ENCODE data around the gene ENTR1. TPM values are rescaled to one million over a fixed set of nuclear protein-coding genes. Genes with fewer than 3 reads are reported as not detected.
"Not testable (repeated sequence)": the region's sequence is repeated elsewhere in the genome, so short reads cannot be mapped to it uniquely, and the experiment has no call there.

ENTR1 gene
- total RNA-seq, 1 experiment from 2014 or later, result 36.5 TPM

DNA sequence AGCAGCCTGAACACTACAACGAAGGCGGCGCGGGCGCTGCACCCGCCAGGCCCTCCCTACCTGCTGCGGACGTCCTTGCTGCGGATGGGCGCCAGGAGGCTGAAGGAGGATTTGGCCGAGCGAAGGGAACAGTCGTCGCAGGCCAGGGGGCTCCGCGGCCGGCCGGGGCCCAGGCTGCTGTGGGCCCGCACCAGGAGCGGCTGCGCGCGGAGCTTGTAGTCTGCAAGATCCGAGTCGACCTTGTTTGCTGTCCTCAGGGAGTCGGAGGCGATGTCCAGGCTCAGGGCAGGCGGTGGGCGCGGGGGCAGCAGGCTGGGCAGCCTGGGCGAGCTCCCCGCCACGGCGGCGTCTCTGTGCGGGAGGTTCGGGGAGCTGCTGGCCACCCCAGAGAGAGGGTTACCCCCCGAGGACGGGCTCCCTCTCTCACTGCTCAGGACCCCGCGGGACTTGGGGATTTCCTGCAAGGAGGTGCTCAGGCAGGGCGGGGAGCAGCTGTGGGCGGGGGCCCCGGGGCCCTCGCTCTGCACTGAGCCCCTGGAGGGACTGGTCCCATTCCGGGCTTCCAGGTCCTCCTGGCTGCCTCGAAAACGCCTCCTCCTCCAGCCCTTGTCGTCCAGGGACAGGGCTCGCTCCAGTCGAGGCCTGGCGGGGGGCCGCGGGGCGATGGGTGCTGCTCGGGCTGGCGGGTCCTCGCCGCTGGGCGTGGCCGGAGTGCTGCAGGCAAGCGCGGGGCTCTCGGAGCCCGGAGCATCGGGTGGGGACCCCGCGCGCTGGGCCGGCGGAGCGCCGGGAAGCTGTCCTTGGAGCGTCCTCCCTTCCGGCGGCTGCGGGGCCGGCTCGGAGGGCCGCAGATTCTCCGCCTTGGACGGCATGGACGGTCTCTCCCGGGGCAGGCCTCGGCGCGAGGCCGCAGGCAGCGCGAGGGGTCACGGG lies 28.4 kb upstream of the ENTR1 start:
- DNase-seq (ENCODE audit: low spot score), result no peak

- no peak for DNase-seq (ENCODE audit: low spot score)
Observed at GRCh38 chr9:136437839-136438547, 27.6 kb upstream of the ENTR1 start.

- no peak for DNase-seq (ENCODE audit: low spot score)
Observed at GRCh38 chr9:136437430-136437829, 27.0 kb upstream of the ENTR1 start.

DNA sequence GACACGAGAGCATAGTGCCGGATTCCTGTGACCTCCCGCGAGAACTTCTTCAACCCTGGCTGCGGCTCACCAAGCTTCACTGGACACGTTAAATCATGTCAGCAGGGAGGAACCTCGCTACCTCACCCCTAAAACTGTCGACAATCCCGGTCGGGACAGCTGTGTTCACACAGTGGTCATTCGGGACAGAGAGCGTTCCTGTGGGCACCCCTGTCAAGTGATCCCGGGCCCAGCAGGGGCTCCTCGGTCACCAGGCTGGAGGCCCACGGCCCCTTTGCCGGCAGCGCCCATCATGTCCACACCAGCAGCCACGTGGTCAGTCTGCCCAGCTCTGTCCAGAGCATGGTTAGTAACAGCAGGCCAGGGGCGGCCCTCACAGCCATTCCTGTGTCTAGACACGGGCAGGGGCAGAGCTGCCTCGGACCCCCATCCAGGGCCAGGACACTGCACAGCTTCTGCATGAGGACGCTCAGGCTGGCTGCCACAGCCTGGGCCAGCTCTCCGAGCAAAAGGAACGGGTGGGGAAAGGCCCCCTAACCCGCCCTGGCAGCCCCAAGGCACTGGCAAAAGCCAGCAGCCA lies 25.7 kb upstream of the ENTR1 start:
- no peak for DNase-seq (ENCODE audit: low spot score)

DNA sequence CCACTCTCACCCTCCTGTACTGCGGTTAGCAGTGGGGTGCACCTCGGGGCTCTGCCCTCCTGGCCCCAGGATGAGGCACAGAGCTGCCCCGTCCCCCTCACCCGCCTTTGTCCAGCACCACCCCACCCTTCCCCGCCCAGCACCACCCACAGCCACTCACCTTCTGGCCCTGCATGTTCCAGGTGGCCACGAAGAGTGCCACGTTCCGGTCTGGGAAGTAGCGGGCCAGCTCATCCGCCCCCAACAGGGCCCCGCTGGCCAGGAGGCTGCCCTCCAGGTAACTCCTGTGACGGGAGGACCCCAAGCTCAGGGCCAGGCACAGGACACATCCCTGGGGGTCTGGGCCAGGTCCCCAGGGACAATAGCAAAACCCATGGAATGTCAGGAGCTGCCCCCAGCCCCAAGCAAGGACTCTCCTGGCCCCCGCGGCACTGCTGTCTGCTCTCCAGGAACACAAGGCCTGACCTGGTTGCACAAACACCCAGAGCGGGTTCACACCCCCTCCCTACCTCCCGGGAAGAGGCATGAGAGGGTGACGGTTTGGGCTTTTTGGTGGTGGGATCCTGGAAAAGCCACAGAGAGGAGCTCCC lies 24.3 kb upstream of the ENTR1 start:
- DNase-seq (ENCODE audit: low spot score), result no peak

DNA sequence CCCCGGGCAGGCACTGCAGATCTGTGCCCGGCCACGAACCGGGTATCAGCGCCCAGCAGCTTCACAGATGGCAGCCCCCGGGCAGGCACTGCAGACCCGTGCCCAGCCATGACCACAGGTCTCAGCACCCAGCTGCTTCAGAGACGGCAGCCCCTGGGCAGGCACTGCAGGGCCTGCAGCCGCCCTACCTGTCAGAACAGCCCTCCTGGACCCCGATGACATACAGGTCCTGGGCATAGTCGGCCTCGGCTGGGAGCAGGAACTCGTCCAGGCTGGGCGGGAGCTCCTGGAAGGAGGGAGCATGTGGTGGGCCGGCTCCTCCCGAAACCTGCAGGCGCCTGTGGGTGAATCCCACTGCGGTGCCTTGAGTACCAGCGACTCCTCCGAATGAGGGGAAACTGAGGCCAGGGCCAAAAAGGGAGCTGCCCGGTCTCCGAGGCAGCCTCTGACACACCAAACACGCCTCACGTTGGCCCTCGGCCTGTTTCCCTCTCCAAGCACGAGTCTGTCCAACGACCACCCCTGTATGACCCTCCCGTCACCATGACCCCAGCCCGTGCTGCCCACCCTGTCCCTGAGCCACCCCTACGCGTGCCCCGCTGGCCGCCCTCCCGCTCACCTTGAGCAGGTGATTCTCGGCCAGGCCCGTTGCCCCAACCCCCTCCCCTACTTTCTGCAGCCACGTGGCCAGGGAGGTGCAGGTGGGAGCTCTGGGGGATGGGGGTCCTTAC lies 23.6 kb upstream of the ENTR1 start:
- DNase-seq (ENCODE audit: low spot score), result no peak

- DNase-seq (ENCODE audit: low spot score), result no peak
Observed at GRCh38 chr9:136433043-136433715, 22.8 kb upstream of the ENTR1 start.

DNA sequence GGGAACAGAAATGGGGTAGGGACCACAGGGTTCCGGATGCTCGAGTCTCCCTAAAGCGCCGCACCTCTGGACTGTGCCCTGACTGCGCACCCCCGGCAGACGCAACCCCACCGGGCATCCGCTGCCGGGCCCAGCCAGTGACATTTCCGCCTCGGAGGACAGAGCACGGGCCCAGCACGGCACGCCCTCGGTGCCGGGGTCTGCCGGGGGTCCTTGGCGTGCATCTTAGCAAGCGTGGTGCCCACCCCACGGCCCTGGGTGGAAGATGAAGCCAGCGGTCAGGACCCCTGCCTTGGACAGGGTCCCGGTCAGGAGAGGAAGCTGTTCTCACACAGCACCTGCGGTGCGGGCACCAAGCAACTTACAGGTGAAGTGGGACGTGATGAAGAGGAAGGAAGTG lies 22.2 kb upstream of the ENTR1 start:
- DNase-seq (ENCODE audit: low spot score), result no peak

DNA sequence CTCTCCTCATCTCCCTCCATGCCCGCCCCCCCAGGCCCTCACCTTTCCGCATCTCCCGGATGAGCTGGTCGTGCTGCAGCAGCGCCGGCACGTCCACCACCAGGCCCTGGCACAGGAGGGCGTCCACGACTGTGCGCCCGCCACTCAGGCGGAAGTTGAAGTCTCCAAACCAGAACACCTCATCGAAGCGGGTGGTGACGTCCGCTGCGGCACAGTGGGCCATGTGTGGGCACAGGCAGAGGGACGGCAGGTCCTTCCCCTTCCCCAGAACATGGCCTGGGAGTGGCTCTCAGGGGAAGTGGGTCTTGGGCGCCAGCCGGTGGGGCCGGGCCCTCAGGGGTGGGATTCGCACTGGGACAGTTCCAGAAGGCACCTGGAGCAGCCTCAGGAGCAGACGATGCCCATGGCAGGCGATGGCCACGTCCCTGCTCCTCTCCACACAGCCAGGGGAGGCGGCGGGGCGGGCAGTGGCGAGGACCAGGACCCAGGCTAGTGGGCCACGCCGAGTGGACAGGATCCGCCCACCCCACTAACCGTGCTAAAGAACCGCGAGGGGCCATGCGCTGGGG lies 21.5 kb upstream of the ENTR1 start:
- DNase-seq (ENCODE audit: low spot score), result no peak

DNA sequence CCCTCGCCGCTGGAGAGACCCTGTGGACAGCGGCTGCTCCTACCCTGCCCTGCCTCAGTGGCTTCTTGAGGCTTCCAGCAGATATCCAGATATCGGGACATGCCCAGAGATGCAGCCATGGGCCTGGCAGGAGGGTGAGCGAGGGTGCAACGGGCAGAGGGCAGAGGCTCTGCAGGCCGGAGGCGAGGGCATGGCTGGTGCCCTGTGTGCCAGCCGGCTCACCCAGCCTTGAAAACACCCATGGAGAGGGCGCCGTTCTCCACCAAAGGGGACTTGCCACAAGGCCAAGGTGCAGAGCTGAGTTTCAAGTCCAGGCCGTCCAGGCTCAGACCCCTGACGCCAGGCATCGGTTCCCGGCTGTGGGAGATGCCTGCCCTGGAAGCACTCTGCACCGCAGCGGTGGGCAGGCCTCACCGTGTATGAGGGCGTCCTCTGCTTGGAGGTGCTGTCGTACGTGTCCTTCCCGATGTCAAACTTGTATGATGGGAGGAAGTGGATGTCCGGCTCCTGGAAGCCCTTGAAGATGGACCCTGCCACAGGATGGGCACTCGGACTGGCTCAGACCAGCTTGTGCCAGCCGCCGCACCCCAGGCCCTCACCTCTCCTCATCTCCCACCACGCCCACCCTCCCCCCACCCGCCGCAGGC lies 20.3 kb upstream of the ENTR1 start:
- DNase-seq (ENCODE audit: low spot score), result no peak

DNA sequence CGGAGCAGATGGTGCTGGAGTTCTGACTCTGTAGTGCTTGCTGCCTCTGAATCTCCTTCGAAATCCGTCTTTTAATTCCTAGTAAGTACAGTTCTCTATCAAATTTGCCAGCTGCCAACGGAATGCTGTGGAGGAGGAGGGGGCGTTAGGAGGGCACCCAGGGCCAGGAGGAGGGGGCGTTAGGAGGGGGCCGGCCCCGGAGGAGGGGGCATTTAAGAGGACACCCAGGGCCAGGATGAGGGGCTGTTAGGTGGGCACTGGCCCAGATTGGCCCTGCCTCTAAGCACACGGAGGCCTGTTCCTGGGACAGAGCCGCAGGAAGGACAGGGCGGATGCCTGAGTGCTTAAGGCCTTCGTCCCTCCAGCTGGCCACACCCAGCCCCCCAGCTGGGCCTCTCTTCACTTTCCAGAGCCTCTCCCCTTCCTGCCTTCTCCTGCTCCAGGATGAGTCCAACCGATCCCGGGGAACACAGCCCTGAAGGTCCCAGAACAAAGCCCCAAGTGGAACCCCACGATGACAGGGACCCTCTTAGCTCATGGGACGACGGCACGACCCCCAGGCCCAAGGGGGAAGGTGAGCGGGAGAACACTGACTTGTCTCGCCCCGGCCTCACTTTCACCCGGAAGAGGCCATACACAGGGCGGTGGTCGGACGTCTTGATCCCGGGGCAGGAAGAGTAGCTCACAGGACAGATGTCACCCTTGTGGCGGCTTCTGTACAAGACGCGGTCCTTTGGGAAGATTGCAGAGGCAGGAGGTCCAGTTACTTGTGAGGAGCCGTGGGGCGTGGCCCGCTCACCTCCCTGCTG lies 19.5 kb upstream of the ENTR1 start:
- DNase-seq (ENCODE audit: low spot score), result no peak

GRCh38 chr9:136429075-136429628 lies 18.7 kb upstream of the ENTR1 start:
- no peak for DNase-seq (ENCODE audit: low spot score)

DNA sequence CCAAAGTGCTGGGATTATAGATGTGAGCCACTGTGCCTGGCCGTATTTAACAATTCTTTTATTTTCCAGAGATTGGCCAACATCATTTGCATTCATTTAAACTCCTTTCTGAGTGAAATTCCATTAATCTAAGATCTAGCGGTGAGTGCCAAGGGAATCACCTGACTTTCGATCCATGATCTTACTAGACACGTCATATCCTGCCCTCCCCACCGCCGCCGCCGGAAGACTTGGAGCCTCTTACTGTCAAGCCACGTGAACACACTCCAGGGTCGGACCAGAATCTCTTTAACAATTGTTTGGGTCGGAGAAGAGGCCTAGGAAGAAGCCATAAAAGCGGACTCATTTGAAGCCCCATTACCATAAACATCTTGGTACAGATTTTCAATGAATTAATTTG lies 16.4 kb upstream of the ENTR1 start:
- no peak for DNase-seq (ENCODE audit: low spot score)

DNA sequence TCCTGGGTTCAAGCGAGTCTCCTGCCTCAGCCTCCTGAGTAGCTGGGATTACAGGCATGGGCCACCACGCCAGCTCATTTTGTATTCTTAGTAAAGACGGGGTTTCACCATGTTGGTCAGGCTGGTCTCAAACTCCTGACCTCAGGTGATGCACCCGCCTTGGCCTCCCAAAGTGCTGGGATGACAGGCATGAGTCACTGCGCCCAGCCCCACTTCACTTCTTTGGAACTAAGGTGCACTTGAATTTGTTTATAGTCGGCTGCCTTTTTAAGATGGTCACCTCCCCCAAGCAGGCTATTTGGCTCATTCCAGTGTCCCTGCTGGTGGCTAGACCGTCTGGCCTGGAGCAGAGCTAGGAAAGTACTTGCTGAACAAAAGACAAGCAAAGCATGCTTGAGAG lies 15.0 kb upstream of the ENTR1 start:
- DNase-seq (ENCODE audit: low spot score), result not testable (repeated sequence)

DNA sequence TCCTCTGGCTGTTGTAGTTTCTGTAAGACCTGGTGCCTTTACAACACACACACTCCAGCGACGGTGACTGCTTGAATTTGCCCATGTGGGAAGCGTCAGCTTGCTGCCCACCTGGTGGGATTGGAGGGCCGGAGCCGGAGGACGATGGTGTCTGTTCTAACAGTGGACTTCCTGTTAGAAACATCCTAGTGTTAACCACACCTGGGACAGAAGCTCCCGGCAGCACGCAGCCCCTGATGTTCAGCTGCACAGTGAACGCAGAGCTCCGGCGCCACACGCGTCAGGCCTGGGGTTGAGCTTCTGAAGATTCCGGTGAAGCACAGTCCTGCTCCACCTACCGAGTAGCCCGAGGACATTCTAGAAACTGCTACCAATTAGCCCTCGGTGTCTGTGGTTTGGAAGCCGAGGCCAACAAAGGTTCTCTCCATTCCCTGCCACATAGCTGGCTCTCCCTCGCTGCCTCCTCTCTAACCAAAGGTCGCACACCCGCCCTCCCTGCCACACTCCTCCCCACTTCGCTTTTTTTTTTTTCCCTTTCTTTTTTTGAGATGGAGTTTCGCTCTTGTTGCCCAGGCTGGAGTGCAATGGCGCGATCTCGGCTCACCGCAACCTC lies 14.4 kb upstream of the ENTR1 start:
- DNase-seq (ENCODE audit: low spot score), result no peak

DNA sequence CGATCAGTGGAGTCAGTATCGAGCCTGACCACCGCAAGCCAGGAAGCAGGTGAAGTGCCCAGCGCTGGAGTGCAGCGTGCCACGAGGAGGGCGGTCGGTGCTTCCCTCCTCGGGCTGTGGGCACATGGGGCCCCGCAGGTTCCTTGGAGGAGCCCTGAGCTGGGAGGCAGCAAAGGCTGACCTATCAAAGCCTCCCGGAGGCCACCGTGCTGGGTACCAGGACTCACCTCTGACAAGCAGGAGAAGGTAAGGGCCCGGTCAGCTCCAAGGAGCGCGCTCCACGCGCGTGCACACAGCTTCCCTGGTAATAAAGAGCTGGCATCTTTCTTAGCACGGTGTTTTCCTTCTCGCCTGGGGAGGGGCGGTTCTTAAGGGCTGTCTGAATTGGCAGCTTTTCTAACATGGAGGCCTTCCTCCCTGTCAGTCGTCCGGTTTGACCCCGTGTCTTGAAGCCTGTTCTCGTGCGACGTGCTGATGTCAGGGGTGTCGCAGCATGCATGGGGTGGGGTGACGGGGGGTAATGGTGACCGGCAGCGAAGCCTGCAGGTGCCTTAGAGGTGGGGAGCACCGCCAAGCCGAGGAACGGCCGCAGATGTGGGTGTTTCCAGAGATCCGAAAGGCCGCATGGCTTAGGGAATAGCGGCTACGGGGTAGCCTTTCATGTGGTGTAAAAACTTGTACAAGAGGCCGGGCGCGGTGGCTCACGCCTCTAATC lies 13.2 kb upstream of the ENTR1 start:
- no peak for DNase-seq (ENCODE audit: low spot score)

DNA sequence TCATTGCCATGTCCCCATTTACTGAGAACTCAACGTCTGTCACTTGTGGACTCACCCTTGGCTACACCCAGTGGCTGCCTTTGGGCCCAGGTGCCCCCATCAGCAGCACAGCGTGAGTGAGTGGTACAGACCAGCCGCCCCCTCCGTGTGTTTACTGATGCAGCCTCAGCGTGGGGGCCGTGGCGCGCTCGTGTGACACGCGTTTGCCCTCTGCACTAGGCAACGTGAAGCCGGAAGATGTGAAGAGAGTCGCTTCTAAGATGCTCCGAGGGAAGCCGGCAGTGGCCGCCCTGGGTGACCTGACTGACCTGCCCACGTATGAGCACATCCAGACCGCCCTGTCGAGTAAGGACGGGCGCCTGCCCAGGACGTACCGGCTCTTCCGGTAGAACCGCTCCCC lies 12.5 kb upstream of the ENTR1 start:
- DNase-seq (ENCODE audit: low spot score), result no peak

DNA sequence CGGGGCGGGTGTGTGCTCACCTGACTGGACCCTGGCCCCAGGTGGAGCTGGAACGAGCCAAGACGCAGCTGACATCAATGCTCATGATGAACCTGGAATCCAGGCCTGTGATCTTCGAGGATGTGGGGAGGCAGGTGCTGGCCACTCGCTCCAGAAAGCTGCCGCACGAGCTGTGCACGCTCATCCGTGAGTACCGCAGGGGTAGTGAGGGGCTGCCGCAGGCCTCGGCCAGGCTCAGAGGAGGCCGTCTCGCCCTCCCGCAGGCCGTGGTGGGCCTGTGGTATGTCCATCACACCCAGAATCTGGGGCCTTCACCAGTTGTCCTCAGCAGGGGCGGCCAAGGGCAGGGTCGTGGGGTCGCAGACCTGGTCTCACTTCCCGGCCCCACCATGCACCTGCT lies 11.4 kb upstream of the ENTR1 start:
- no peak for DNase-seq (ENCODE audit: low spot score)
